HTERT RPE-1 (cell line): ENCODE data around the gene LMBRD2.
"Not testable (repeated sequence)": the region's sequence is repeated elsewhere in the genome, so short reads cannot be mapped to it uniquely, and the experiment has no call there.

Experiments
- in situ Hi-C: fragments of 300-500 bp; cut with MboI; formaldehyde crosslinking; loops from 4 replicates; pipeline ENCODE4 v1.14.3; 2020; ENCODE audit warnings: low sequenced_read_pairs

Gene LMBRD2

GRCh38 chr5:36162810-36163486, 11.3 kb upstream of the LMBRD2 start:
- in situ Hi-C loops: no loop called here

GRCh38 chr5:36161361-36161760, 9.7 kb upstream of the LMBRD2 start:
- in situ Hi-C loops: no loop called here

- in situ Hi-C loops: no loop called here
Observed at GRCh38 chr5:36160617-36161016, 8.9 kb upstream of the LMBRD2 start.

- in situ Hi-C loops: no loop called here
Observed at GRCh38 chr5:36158144-36158543, 6.5 kb upstream of the LMBRD2 start.

GRCh38 chr5:36156619-36157018, 4.9 kb upstream of the LMBRD2 start:
- in situ Hi-C loops: no loop called here

- in situ Hi-C loops: no loop called here
Observed at GRCh38 chr5:36156121-36156601, 4.5 kb upstream of the LMBRD2 start.

- in situ Hi-C loops: no loop called here
Observed at GRCh38 chr5:36155291-36155690, 3.6 kb upstream of the LMBRD2 start.

GRCh38 chr5:36153726-36154125, 2.0 kb upstream of the LMBRD2 start:
- in situ Hi-C loops: no loop called here

- in situ Hi-C loops: no loop called here
Observed at GRCh38 chr5:36153298-36153677, 1.6 kb upstream of the LMBRD2 start.

GRCh38 chr5:36152324-36153297, 924 bp upstream of the LMBRD2 start:
- in situ Hi-C loops: no loop called here

- in situ Hi-C loops: no loop called here
Observed at GRCh38 chr5:36150676-36151433, 832 bp downstream of the LMBRD2 start.

GRCh38 chr5:36147681-36148080, 4.0 kb downstream of the LMBRD2 start:
- in situ Hi-C loops: no loop called here

- in situ Hi-C loops: no loop called here
Observed at GRCh38 chr5:36146390-36146789, 5.3 kb downstream of the LMBRD2 start.

GRCh38 chr5:36145311-36145710, 6.4 kb downstream of the LMBRD2 start:
- in situ Hi-C loops: no loop called here

- in situ Hi-C loops: no loop called here
Observed at GRCh38 chr5:36138900-36139683, 12.6 kb downstream of the LMBRD2 start.

GRCh38 chr5:36136581-36136980, 15.1 kb downstream of the LMBRD2 start:
- in situ Hi-C loops: no loop called here

GRCh38 chr5:36135988-36136387, 15.7 kb downstream of the LMBRD2 start:
- in situ Hi-C loops: no loop called here

- in situ Hi-C loops: not testable (repeated sequence)
Observed at GRCh38 chr5:36133009-36133408, 18.7 kb downstream of the LMBRD2 start.

- in situ Hi-C loops: not testable (repeated sequence)
Observed at GRCh38 chr5:36129666-36130065, 22.0 kb downstream of the LMBRD2 start.

GRCh38 chr5:36128795-36129194, 22.9 kb downstream of the LMBRD2 start:
- in situ Hi-C loops: no loop called here
